Measurements from ENCODE around the gene CLTRN.
A peak's percentile ranks its signal among the peaks of the same experiment; 100 is the strongest.
"Not testable (repeated sequence)": the region's sequence is repeated elsewhere in the genome, so short reads cannot be mapped to it uniquely, and the experiment has no call there.

The CLTRN gene, protein sequence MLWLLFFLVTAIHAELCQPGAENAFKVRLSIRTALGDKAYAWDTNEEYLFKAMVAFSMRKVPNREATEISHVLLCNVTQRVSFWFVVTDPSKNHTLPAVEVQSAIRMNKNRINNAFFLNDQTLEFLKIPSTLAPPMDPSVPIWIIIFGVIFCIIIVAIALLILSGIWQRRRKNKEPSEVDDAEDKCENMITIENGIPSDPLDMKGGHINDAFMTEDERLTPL

DNA sequence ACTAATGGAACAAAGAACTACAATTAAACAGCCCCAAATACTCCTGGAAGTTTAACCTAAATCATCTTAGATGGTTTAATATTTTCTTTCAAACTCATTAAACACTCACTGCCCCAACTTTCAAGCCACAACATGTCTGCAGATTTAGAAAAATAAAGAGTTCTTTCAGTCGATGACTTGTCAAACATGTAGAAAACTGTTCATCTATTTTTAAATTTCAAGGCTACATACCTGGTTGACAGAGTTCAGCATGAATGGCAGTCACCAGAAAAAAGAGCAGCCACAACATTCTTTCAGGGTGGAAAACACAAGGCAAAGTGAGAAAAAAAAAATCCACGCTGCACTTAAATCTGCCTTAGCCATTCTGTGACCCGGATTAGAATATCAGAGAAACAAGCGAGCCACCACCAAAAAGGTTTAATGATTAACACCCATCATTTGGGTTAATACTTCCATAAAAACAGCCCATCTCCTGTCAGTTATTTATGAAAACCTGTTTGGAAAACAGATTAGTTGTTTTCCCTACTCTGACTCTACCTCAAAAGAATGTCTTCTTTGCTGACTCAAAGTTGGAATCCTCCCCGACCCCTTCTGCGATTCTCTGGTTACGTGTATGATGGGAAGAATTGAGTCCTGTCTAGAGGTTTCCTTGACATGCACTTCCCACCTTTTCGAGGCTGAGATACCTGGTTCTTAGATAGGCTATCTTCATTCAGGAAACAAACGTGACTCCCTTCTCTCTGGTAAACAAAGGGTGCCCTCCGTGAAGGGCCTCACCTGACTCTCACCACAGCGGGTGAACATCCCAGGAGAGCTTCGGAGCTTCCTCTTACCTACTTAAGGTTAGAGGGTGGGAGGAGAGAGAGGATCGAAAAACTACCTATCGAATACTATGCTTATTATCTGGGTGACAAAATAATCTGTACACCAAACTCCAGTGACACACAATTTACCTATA, at the start of gene CLTRN:
Gene CLTRN, minus strand, starts transcription at position 319 of the 958 bp plus-strand sequence. Its CDS starts 30 bp downstream, at position 289.
- TF ChIP-seq, protein P1, sequence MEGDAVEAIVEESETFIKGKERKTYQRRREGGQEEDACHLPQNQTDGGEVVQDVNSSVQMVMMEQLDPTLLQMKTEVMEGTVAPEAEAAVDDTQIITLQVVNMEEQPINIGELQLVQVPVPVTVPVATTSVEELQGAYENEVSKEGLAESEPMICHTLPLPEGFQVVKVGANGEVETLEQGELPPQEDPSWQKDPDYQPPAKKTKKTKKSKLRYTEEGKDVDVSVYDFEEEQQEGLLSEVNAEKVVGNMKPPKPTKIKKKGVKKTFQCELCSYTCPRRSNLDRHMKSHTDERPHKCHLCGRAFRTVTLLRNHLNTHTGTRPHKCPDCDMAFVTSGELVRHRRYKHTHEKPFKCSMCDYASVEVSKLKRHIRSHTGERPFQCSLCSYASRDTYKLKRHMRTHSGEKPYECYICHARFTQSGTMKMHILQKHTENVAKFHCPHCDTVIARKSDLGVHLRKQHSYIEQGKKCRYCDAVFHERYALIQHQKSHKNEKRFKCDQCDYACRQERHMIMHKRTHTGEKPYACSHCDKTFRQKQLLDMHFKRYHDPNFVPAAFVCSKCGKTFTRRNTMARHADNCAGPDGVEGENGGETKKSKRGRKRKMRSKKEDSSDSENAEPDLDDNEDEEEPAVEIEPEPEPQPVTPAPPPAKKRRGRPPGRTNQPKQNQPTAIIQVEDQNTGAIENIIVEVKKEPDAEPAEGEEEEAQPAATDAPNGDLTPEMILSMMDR (conservative IDR thresholded peaks at IDR 0.05; ENCODE audit: low read length): no peak
- no peak for DNase-seq (ENCODE audit: low read depth)

DNA sequence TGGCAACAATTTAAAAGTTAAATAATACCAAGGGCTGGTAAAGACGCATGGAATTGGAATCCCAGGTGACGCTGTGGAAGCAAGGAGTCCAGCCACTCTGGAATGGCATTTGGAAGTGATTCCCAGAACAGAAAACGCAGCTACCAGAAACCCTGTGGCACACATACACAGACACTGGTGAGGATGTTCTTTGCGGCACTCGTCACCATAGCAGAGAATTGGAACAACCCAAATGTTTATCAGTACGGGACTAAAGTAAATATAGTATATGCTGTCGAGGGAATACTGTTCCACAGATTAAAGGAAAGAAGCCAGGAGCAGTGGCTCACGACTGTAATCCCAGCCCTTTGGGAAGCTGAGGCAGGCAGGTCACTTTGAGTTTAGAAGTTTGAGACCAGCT, 39.7 kb upstream of the CLTRN start:
- not testable (repeated sequence) for DNase-seq (ENCODE audit: low read depth); H3K4me3 ChIP-seq (ENCODE audit: low read length)

More for the DNA sequence above, at the start of gene CLTRN:
- H3K4me3 ChIP-seq (ENCODE audit: low read length): no peak within 1 kb of the TSS

DNA sequence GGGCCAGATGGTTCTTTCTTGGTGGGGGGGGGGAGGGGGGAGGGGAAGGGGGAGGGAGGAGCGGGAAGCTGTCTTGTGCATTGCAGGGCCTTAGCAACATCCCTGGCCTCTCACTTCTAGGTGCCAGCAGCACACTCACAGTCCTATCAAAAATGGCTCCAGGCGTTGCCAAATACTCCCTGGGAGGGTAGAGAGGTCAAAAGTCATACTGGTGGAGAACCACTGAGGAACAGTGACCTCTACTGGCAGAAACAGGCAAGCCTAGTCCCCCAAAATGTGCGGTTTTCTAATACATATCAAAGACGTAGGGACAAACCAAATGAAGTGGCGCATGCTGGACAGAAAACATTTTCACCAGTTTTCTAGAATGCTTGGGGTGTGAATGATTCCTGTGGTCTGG, 39.2 kb upstream of the CLTRN start:
- DNase-seq (ENCODE audit: low read depth): not testable (repeated sequence)

DNA sequence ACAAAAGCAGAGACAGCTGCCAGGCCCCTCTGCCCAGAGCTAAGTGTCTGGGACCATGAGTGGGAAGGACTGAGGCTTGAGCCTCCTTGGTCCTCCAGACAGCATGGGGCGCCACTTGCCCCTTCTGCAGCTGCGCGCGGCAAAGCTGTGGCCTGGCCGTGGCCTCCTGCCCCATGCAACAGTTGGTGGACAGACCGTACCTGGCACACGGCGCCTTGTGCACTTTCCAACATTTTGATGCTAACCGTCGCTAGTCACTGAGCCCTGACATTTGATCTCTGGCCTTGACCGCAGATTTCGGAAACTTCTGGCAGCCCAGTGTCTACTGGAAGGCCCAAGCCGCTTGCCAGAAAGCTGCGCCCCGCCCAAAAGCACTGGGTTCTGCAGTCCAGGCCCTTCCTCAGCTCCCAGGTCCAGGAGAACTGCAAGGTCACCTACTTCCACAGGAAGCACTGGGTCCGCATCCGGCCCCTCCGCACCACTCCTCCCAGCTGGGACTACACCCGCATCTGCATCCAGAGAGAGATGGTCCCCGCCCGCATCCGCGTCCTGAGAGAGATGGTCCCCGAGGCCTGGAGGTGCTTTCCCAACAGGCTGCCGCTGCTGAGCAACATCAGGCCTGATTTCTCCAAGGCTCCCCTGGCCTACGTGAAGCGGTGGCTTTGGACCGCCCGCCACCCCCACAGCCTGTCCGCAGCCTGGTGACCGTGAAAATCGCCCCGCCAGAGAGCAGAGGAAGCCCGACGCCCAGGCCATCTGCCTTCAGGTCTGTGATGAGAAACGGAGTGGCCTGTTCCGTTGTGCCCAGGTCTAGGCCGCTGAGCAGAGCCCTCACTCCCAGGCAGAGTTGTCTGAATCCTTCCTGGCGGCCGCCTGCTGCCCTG, 38.1 kb upstream of the CLTRN start:
- TF ChIP-seq, protein P1 (conservative IDR thresholded peaks at IDR 0.05; ENCODE audit: low read length): no peak
- H3K4me3 ChIP-seq (ENCODE audit: low read length): no peak overlapping the region
- DNase-seq (ENCODE audit: low read depth): no peak

More for the DNA sequence above, 39.2 kb upstream of the CLTRN start:
- H3K4me3 ChIP-seq (ENCODE audit: low read length): not testable (repeated sequence)

DNA sequence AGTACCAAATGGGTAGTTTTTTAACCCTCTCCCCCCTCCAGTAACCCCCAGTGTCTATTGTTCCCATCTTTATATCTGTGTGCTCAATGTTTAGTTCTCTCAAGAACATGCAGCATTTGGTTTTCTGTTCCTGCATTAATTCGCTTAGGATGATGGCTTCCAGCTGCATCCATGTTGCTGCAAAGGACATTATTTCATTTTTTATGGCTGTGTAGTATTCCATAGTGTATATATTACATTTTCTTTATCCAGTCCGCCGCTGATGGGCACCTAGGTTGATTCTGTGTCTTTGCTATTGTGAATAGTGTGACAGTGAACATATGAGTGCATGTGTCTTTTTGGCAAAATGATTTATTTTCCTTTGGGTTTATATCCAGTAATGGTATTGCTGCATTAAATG, 31.9 kb upstream of the CLTRN start:
- no peak overlapping the region for H3K4me3 ChIP-seq (ENCODE audit: low read length)
- no peak for DNase-seq (ENCODE audit: low read depth)
- TF ChIP-seq, protein P1 (conservative IDR thresholded peaks at IDR 0.05; ENCODE audit: low read length): no peak

DNA sequence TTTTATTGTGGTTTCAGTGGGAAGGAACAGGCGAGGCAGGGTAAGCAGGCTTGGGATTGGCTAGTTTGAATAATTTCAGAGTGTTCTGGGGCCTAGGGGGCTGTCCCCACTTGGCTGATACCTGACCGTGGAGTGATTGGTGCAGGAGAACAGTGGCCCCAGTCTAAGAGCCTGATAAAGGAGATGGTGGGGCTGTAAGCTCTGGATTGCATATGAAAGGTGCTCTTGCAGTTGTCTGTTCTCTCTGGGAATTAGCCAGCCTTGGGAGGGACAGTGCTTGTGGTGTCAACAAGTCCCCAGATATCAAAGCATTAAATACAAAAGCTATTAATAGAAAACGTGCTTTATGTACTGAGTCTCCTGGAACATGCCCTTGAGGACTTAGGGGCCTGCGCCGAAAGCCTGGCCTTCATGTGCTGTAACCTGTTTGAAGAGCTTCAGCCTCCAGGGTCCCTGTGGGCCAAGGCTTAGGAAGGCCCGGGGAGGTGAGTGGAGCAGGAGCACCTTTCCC, 30.4 kb upstream of the CLTRN start:
- H3K4me3 ChIP-seq (ENCODE audit: low read length): no peak overlapping the region
- TF ChIP-seq, protein P1 (conservative IDR thresholded peaks at IDR 0.05; ENCODE audit: low read length): no peak
- DNase-seq (ENCODE audit: low read depth): no peak

DNA sequence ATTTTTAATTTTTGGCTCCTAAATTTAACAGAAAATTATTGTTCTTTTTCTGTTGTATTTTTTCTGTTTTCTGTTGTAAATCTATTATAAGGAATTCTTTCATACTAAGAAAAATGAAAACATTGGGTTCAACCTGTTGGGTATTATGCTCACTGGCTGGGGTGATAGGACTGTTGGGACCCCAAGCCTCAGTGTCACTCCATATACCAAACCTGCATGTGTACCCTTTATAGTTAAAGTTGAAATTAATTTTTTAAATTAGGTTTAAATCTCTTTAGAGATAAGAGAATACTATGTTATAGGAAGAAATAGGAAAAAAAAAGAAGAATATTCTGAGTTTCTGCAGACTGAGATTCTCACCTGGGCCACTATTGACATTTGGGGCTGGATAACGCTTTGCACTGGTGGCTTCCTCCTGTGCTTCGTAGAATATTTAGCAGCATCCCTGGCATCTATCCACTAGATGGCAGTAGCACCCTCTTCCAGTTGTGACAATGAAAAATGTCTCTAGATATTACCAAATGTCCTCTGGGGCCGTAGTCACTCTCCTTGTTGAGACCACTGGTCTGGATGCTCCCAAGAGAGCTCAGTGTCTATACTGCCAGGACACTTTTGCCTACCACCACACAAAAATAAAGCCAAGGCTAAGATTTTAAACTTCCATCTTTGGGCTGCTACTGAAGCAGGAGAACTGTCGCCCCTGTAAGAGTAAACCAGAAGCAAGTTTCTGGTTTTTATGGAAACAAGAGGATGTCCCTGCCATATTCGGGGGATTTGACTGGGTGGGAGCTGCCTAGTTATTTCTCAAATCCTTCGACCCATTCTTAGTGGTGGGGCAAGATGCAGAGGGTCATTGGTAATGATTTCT, 22.4 kb upstream of the CLTRN start:
- TF ChIP-seq, protein P1 (conservative IDR thresholded peaks at IDR 0.05; ENCODE audit: low read length): peak; percentile 72
- no peak overlapping the region for H3K4me3 ChIP-seq (ENCODE audit: low read length)
- DNase-seq (ENCODE audit: low read depth): peak; percentile 44
